LNCAP (cell line): ENCODE data around the gene TMEM9.

Experiments
- TF ChIP-seq, protein P1 (sequence below): fragments of 450-650 bp; IDR thresholded peaks from 2 replicates; pipeline ENCODE4 v1.5.1; 2017; ENCODE audit warnings: mild to moderate bottlenecking

The TMEM9 gene

DNA sequence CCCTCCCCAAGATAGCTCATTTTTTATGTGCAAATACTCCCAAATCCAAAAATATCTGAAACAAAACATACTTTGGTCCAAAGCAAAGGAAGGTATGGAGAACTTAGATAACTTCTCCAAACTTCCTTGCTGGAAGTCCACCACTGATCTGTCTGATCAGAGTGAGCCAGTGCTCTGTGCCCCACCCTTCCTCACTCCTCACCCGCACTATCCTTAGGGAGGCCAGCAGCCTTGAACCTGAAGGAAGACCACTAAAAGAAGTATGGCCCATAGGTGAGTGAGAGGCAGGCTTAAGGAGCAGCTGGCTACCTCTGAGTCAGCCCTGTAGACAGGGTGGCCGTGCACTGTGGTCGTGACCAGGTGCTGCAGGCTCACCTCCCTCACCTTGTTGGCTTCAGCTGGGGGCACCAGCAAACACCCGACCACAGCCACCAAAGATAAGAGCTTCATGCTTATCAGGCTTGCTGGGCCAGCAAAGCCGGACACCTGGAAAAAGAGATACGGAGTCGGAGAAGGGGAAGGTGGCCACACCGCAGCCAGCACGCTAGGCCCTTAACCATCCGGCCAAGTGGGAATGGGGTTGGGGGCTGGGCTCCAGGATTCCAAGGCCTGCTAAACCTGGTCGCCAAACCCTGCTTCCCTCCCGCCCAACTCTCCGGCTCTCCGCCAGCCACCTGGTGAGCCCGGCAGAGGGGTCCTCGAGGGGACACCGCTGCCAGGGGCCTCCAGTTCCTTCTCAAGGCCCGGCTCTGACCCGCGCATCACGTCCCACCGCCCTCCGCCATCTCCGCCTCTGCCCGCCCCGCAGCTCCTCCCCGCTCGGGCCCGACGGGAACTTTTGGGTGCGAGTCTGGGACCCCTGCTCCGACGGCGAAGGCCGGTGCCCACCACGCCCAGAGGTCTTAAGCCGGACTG, 543 bp downstream of the TMEM9 start:
- TF ChIP-seq, protein P1, sequence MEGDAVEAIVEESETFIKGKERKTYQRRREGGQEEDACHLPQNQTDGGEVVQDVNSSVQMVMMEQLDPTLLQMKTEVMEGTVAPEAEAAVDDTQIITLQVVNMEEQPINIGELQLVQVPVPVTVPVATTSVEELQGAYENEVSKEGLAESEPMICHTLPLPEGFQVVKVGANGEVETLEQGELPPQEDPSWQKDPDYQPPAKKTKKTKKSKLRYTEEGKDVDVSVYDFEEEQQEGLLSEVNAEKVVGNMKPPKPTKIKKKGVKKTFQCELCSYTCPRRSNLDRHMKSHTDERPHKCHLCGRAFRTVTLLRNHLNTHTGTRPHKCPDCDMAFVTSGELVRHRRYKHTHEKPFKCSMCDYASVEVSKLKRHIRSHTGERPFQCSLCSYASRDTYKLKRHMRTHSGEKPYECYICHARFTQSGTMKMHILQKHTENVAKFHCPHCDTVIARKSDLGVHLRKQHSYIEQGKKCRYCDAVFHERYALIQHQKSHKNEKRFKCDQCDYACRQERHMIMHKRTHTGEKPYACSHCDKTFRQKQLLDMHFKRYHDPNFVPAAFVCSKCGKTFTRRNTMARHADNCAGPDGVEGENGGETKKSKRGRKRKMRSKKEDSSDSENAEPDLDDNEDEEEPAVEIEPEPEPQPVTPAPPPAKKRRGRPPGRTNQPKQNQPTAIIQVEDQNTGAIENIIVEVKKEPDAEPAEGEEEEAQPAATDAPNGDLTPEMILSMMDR, result no peak

DNA sequence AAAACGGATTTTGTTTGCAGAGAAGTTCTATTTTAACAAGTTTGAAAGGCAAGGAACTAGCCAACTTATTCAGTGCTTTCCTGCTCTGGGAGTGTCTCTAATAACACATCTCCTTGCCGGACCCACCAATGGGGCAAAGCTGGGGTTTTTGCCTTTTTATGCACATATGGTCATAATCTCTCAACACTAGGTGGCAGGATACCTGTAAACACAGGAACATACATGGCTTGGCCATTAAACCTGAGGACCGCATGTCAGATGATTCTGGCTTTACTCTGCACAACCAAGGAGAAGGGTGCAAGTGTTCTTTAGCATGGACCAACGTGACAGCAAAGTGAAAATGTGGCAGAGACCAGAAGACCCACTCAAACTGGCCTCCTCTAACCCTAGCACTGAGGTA, 4.9 kb downstream of the TMEM9 start:
- TF ChIP-seq, protein P1, result peak; percentile 66

DNA sequence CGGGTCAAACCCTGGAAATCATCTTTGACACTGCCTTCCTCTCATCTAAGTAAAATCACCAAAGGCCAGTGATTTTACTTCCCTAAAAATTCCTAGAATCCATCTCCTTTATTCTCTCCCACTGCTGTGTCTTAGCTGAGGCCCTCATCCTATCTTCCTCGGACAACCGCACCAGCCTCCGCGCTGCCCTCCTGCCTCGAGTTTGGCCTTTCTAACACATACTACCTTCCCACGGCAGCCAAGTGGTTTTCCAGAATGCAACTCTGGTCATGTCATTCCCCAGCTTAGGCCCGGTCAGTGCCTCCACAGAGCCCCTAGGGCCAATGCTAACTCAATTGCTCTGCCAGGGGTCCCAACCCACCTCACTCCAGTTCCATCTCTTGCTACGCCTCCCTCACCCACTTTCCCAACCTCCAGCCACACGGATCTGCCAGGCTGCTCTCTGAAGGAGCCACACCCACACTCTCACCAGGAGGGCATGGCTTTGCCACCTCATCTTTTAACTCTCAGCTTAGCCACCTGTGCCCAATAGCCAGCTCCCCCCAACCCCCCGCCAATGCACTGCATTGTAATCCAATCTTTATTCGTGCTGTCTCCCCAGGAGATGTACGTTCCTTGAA, 6.8 kb downstream of the TMEM9 start:
- TF ChIP-seq, protein P1, result no peak

DNA sequence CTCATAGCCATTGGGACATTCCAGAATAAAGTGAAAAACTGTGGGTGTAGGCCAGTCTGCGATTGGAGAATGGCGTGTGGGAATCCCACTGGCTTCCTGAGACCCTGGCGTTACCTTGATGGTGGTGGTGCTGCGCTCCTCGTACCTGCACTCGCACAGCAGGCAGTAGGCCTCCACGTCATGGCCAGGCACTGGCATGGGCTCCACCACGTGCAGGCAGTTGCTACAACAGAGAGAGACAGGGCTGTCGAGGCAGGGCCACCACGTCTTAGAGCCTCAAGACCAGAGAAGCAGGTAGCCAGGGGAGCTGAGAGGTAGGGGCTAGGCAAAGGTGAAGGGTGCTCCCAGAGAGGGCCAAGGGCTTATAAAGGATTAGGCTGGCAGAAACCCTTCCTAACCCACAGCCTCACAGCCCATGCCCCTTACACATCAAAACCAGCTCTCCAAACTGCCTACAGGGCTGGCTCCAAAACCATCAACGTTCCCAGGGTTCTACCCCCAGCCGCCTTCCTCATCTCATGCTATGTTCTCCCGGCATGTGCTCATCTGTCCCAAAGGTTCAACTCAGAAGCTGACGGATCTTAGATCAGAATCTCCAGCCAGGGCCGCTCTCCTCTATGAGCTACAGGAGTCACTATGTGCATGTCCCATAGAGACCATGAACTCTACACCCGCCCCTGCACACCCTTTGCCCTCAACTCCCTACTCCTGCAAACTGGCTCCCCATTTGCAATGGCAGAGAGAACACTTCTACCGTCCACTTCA, 7.5 kb downstream of the TMEM9 start:
- TF ChIP-seq, protein P1, result no peak

DNA sequence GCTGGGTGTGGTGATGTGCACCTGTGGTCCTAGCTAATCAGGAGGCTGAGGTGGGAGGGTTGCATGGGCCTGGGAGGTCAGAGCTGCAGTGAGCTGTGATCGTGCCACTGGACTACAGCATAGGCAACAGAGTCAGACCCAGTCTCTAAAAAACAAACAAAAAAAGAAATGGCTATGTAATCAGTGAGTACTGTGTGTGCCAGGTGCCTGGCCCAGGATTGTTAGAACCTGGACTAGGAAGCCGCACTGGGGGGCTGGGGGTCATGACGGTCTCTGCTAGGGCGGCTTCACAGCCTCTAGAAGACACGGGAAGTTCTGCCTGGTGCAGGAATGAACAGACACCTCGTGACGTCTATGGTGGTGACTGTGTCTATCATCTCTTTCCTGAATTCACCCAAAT, 8.5 kb downstream of the TMEM9 start:
- TF ChIP-seq, protein P1, result no peak

DNA sequence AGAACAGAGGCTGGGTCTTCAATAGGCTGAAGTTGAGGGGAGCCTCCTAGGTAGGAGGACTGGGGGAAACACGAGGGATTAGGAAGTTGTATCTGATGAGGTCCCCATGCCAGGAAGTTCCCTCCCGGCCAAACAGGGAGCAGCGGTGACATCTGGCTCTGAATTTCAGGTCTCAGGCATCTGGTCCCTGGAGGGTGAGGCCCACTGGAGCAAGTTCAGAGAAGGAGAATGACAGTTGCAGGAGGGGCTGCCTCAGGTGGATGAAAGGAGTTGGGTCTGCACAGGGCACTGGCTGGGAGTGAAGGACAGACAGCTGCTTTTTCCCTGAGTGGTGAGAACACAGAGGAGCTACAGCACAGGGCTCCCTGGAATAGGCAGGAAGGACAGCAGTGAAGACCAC, 9.1 kb downstream of the TMEM9 start:
- TF ChIP-seq, protein P1, result no peak

DNA sequence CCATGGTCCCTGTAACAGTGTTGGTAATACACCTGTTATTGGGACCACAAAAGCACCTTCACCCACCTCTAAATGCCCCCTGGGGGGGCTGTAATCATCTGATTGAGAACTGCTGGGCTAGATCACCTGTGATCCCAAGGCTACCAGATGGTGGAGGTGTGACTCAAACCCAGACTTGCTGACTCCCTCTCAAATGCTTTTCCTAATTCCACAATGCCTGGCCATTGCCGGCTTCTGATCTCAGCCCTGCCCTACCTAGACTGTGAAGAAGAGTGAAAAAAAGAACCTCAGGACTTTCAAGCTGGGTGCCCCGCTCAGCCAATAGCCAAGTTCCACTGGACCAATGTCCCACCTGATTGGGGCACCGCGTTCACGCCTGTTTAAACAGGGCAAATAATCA, 9.6 kb downstream of the TMEM9 start:
- TF ChIP-seq, protein P1, result no peak
